LNCAP (cell line): ENCODE data around the gene ATRX.

ENCODE experiments used
- CTCF ChIP-seq: fragments of 450-650 bp; IDR thresholded peaks from 2 replicates; pipeline ENCODE4 v1.5.1; 2017; ENCODE audit warnings: mild to moderate bottlenecking

Gene ATRX

GRCh38 chrX:77785486-77786364, at the start of gene ATRX:
ATRX (minus strand) TSS chrX:77786216; CDS start chrX:77786001, 215 bp downstream.
- no peak for TF ChIP-seq CTCF

GRCh38 chrX:77820091-77820727, 34.2 kb upstream of the ATRX start:
- TF ChIP-seq CTCF, result no peak

DNA sequence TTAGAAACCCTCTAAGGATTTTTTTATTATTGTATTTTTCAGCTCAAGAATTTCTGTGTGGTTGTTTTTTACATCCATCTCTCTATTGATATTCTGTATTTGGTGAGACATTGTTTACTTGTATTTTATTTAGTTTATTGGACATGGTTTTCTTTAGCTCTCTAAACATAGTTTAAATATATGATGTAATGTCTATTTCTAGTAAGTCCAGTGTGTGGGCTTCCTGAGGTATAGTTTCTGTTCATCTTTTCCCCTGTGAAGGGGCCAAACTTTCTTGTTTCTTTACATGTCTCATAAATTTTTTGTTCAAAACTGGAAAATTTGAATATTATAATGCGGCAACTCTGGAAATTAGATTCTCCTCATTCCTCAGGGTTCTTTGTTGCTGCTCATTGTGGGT, 28.2 kb upstream of the ATRX start:
- no peak for TF ChIP-seq CTCF

DNA sequence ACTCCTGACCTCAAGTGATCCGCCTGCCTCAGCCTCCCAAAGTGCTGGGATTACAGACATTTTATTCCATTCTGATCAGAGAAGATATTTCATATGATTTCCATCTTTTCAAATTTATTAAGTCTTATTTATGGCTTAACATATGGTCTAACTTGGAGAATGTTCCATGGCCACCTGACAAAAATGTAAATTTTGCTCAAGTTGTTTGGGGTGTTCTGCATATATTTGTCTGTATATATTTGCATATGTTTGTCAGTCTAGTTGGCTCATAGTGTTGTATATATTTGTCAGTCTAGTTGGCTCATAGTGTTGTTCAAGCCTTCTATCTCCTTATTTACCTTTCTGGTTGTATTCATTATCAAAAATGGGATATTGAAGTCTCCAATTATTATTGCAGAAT, 16.2 kb upstream of the ATRX start:
- TF ChIP-seq CTCF, result no peak

GRCh38 chrX:77795124-77795523, 9.1 kb upstream of the ATRX start:
- TF ChIP-seq CTCF, result no peak

DNA sequence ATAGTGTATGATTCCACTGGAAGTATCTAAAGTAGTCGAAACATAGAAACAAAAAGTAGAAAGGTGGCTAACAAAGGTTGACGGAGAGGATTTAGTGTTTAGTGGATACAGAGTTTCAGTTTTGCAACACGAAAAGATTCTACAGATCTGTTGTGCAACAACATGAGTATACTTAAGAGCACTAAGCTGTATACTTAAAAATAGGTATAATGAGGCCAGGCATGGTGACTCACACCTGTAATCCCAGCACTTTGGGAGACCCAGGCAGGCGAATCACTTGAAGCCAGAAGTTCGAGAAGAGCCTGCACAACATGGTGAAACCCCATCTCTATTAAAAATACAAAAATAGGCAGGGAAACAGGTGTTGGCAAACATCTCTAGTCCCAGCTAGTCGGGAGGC, 7.9 kb upstream of the ATRX start:
- TF ChIP-seq CTCF, result no peak

DNA sequence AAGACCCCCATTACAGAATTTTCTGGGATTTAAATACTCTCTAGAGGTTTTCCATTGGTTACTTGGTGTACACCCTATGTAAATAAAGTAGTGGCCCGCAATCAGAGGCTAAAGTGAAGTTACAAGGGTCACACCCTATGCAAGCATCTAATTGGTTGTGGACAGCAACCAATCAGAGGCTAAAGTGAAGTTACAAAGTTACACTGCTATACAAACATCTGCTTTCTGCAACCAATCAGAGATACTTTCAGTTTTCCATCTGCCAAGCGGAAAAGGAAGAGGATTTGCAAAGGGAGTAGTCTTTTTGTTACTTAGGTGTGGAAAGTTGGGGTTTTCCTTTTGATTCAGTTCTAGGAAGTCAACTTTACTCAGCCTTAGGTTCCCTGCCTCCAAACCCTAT, 2.0 kb upstream of the ATRX start:
- TF ChIP-seq CTCF, result no peak
